H1 (cell line): ENCODE results near the gene FASN.

Experiments used
- EP300 ChIP-seq, 2 experiments: IDR thresholded peaks; 1 replicate in 1 of 2; 2 replicates in 1 of 2; pipeline ENCODE4 v1.6.1; 2011 to 2012; ENCODE audit warnings: low read depth in 2 of 2, low read length in 2 of 2, mild to moderate bottlenecking in 2 of 2, borderline replicate concordance in 1 of 2, inconsistent platforms in 1 of 2, moderate library complexity in 1 of 2
- TF ChIP-seq, protein P1 (sequence below), 3 experiments: IDR thresholded peaks; 1 replicate in 2 of 3; 2 replicates in 1 of 3; pipeline versions ENCODE4 v1.5.1 to v1.6.1; 2011; ENCODE audit warnings: low read length in 3 of 3, mild to moderate bottlenecking in 3 of 3, inconsistent platforms in 2 of 3, low read depth in 1 of 3, moderate library complexity in 1 of 3; ENCODE audit not compliant: insufficient read depth in 1 of 3; ENCODE audit errors: control extremely low read depth in 1 of 3

DNA sequence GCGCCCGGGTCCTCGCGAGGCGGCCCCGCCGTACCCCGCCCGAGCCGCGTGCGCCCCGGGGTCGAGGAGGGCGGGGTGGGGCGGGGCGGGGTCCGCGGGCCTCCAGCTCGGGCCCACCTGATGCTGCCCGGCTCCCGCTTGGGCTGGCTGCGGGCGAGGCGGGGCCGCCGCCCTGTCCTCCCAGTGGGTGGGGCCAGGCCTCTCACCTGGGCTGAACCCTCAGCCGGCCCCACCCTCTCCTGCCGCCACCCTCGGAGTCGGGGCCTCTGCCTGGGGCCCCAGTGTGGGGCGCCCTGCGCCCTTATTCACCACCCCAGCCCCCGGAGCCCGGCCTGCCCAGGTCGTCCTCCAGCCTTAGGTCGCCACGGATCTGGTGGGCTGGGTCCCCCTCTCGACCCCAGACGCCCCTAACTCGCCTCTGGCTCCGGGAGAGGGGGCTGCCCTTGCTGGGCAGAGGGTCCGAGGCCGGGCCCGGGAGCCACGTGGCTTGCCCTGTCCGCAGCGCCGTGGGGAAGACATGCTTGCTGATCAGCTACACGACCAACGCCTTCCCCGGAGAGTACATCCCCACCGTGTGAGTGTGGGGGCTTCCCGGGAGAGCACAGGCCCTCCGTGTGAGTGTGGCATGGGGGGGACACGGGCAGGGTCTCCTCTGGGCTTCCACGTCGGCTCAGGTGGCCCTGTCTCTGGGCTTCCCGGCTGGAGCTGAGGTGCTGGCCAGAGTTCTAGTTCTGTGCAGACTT lies 66.0 kb downstream of the FASN start:
- TF ChIP-seq, protein P1, sequence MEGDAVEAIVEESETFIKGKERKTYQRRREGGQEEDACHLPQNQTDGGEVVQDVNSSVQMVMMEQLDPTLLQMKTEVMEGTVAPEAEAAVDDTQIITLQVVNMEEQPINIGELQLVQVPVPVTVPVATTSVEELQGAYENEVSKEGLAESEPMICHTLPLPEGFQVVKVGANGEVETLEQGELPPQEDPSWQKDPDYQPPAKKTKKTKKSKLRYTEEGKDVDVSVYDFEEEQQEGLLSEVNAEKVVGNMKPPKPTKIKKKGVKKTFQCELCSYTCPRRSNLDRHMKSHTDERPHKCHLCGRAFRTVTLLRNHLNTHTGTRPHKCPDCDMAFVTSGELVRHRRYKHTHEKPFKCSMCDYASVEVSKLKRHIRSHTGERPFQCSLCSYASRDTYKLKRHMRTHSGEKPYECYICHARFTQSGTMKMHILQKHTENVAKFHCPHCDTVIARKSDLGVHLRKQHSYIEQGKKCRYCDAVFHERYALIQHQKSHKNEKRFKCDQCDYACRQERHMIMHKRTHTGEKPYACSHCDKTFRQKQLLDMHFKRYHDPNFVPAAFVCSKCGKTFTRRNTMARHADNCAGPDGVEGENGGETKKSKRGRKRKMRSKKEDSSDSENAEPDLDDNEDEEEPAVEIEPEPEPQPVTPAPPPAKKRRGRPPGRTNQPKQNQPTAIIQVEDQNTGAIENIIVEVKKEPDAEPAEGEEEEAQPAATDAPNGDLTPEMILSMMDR (IDR thresholded peaks at IDR 0.05; ENCODE audit: control extremely low read depth in 1 of 3, insufficient read depth in 1 of 3, low read depth in 1 of 3, low read length in 3 of 3): no peak
- TF ChIP-seq EP300 (IDR thresholded peaks at IDR 0.05; ENCODE audit: borderline replicate concordance in 1 of 2, low read depth in 2 of 2, low read length in 2 of 2): no peak
